ENCODE measurements around the gene SEZ6L. TPM values are rescaled to one million over a fixed set of nuclear protein-coding genes. Genes with fewer than 3 reads are reported as not detected.
"Not testable (repeated sequence)": the region's sequence is repeated elsewhere in the genome, so short reads cannot be mapped to it uniquely, and the experiment has no call there.

Gene SEZ6L
- total RNA-seq, 1 donor from 2014 or later, result not detected

DNA sequence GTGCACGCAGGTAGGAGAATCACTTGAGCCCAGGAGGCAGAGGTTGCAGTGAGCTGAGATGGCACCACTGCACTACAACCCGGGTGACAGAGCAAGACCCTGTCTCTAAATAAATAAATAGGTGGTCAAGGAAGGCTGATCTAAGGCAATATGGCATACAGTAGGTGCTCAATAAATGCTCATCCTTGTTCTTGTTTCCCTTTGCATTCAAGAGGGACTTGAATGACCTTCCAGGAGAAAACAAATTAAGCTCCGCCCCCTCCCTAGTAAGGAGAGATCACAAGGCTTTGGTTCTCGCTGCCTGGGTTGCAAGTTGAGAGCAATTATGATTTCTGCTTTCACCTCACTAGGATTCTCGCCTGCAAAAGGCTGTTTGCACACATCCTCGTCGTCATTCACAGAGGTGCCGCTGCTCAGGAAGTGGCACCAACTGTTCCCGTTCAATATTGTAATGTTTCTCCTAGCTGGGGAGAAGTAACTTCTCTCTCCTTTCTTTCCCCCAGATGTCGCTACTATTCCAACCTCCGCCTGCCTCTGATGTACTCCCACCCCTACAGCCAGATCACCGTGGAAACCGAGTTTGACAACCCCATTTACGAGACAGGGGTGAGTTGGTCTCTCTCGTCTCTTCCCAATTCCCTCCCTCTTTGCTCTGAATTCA lies 208.0 kb downstream of the SEZ6L start:
- no peak for DNase-seq (ENCODE audit: low read depth, low spot score)

DNA sequence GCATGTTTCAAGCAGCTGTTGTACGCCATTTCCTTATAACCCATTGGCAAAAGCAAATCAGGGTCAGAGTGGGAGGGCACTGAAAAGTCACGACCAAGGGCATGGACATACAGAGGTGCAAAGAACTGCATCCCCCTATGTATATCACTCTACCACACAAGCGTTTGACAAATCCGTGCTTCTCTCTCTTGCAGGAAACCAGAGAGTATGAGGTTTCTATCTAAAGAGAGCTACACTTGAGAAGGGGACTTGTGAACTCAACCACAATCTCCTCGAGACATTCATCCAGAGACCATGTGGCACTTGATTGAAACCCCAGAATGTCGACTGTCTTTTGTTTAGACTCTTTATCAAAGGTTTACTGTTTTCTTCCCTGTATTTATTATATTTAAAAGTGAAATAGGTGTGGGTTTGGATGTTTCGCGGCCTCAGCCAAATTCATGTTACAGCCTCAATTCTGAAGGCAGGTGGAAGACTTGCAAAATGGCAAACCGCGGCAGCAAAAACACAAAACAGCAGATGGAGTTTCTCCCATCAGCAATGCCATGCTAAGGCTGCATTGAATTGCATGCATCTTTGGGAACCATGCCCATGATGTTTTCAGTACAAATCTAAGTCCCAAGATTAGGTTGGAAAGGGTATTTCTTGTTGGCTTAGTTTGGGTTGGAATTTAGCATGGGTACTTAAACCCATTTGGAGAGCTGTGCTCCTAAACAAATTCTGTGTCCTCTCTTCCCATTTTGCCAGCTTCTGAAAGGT lies 211.0 kb downstream of the SEZ6L start:
- DNase-seq (ENCODE audit: low read depth, low spot score), result no peak

DNA sequence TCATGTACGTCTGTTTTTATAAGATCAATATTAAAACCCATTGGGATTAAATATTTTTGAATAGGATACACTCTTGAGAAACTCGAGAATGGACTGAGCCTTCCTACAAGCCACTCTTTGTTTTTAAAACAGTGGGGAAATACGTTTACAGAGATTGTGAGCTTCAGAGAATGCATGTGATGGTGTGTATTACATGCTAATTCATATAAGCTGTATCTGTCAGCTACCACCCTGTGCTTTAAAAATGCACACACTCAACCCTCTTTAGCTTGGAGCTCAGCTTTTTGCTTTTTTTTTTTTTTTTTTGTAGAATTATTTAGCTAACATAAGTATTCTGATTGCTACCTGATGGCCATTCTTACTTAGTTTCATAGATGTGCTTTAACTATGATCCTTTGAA lies 213.5 kb downstream of the SEZ6L start:
- DNase-seq (ENCODE audit: low read depth, low spot score), result no peak

DNA sequence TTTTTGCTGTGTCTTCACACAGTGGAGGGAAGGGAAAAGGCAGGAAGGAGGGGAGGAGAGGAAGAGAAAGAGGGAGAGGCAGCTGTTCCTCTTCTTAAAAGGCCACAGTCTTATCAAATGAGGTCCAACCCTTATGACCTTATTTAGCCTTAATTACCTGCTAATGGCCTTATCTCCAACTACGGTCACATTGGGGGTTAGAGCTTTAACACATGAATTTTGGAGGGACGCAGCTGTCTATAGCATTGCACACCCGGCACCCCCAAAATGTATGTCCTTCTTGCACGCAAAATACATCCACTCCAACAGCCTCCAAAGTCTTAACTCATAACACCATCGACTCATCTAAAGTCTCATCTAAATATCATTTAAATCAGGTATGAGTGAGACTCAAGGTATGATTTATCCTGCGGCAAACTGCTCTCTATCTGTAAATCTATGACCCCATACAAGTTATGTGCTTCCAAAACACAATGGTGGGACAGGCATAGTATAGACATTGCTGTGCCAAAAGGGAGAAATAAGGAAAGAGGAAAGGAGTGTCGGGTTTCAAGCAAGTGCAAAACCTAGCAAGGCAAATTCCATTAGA lies 214.8 kb downstream of the SEZ6L start:
- no peak for DNase-seq (ENCODE audit: low read depth, low spot score)

DNA sequence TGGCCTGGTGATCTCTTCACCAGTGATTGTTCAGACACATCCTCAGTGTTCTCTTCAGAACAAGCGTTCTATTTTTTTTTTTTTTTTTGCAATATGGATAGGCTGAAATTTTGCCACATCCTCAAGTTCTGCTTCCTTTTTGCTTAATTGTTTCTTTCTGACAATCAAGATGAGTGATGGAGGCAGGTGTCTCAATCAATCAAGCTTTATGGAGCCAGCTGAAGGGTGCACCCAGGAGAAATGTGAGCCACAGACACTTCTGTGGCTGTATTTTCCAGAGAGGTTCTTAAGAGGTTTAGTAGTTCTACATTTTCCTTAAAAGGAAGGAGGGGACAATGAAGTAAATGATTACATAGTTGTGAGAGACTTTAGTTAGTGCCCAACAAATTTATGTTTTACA lies 215.9 kb downstream of the SEZ6L start:
- no peak for DNase-seq (ENCODE audit: low read depth, low spot score)

DNA sequence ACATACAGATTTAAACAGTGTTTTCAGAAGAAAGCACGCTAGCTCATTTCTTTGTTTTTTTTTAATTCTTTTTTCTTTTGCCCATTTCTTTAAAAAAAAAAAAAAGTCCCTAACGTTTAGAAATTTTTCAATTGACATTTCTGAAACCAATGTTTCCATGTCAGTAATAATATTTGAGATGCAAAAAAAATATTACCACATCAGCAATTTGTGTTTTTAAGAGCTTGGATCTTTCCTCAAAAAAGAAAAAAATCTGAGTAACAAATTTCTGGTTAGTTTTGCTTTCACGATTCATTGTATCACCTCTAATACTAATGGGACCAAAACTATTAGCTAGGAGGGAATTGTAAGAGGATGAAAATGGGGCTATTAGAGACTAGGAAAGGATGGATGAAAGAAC lies 219.9 kb downstream of the SEZ6L start:
- no peak for DNase-seq (ENCODE audit: low read depth, low spot score)

DNA sequence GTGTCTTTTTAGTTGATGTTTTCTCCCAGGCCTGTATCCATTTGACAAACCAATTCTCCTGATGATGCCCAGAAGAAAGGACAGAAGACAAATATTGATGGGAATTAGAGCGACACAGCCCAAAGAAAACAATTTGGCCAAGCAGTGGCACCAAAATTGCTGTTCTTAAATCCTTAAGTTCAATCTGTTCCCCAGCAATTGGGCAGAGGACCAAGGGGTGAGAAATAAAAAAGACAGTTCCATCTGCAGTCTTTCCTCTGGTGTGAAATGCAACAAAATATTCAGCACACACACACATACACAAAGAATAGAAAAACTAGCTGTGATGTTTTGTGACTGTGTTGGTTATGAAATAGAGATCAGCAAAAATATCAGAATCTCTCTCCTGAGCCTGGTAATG lies 221.8 kb downstream of the SEZ6L start:
- DNase-seq (ENCODE audit: low read depth, low spot score), result no peak

DNA sequence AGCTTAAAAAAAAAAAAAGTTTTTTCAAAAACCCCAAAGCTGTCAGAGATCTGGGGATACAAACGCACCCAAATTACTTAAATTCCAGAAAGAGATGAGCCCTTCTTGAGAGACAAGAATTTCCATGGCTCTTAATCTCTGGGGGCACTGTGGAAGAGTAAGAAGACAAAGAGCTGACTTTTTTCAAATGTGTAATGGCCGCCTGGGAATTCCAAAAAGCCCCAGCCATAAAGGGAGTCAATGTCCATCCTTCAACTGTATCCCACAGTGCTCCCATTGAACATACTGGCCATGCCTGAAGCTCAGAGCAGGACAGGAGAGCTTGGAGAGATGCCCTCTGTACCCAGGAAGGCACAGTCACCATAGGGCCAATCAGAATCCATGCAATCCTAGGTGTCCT lies 222.4 kb downstream of the SEZ6L start:
- no peak for DNase-seq (ENCODE audit: low read depth, low spot score)

DNA sequence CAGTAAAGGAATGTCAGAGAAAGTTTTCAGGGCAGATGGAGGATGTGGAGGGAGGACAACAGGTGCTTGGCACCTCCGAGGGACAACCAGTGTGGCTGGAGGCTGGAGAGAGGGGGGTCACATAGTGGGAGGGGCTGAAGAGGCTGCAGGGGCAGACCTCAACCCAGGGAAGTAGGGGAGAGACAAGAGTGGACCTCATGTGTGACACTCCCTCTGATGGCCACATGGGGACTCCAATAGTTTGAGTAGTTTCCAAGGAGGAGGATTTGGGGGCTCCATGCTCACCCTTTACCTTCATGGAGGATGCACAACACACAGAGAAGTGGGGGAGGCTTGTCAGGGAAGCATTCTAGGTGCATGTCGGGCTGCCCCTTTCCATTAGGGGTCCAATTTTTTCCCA lies 224.7 kb downstream of the SEZ6L start:
- no peak for DNase-seq (ENCODE audit: low read depth, low spot score)

DNA sequence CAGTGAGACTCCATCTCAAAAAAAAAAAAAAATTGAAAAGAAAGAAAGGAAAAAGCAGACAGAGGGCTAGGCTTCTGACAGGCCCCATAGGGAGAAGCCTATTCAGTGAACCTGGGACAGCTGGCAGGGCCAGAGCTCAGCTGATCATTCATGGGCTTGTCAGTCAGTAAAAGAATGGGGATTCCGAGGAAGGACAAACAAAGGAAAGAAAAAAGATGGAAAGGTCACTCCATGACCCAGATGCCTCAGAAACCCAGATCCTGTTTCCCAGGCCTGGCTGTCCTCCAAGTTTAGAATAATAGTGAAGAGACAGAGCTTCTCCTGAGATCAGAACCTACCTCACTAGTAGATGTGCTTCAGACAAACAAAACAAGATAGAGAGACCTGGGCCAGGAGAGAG lies 225.5 kb downstream of the SEZ6L start:
- DNase-seq (ENCODE audit: low read depth, low spot score), result peak; percentile 15

DNA sequence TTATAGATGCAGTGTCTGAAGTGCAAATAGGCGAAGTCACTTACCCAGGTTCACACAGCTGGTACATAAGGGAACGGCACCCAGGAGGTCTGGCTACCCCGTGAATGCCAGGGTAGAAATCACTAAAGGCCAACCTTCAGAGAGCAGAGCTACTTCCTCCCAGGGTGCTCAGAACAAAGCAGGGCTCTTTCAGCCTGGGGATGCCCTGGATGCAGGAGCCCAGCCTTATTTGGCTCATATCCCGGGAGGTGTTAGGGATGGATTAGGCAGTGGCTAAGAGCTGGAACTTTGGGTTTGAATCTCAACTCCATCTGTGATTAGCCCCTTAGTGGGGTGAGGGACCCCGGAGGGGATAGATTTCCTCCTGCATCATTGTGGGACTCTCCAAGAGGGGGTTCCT lies 226.7 kb downstream of the SEZ6L start:
- DNase-seq (ENCODE audit: low read depth, low spot score), result no peak

DNA sequence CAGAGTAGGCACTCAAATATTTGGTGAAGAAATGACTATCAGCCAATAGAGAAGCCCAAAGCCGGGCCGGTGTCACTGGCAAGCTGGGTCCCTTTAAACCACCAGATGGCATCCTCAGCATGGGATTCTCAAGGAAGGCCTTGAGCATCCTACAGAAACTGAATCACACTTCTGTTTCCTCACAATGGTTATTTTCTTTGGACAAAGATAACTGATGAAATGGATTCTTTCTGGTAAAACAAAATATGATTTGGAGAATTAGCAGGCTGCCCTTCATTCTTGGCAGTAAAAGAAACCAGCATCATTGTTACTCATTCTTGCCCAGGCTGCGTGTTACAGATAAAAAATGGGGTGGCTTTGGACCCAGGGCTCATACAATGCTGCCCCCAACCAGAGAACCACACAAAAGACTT lies 229.5 kb downstream of the SEZ6L start:
- DNase-seq (ENCODE audit: low read depth, low spot score), result peak; percentile 40

DNA sequence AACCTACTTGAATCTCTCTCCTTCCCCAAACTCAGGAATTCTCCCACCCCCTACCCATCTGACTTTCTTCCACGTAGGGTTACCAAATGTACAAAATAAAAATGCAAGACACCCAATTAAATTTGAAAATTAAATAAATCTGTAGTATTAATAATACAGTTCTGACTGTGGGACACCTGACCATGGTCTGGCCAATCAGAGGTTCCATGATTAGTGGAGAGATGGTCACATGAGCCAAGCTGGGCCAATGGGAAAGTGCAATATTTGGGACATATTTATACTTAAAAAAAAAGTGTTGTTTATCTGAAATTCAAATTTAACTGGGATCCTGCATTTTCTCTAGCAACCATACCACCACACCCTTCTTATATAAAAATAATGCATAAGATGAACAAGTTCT lies 230.0 kb downstream of the SEZ6L start:
- no peak for DNase-seq (ENCODE audit: low read depth, low spot score)

DNA sequence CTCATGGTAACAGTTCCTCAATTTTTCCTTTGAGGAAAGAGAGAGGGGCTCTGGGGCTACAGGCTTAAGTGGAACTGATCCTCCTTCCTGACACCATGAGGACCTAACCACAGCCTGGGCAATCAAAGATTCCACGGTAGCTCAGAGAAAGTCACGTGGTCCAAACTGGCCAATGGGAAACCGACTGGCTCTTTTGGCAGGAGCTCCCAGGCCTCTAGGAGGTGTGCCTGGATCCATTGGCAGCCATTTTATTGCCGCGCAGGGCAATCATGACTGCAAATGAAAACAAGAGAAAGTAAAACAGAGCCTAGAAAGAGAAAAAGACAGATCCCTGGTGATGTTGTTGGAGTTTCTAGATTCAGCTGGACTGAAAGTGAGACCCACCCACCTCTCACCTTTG lies 232.5 kb downstream of the SEZ6L start:
- DNase-seq (ENCODE audit: low read depth, low spot score), result no peak

DNA sequence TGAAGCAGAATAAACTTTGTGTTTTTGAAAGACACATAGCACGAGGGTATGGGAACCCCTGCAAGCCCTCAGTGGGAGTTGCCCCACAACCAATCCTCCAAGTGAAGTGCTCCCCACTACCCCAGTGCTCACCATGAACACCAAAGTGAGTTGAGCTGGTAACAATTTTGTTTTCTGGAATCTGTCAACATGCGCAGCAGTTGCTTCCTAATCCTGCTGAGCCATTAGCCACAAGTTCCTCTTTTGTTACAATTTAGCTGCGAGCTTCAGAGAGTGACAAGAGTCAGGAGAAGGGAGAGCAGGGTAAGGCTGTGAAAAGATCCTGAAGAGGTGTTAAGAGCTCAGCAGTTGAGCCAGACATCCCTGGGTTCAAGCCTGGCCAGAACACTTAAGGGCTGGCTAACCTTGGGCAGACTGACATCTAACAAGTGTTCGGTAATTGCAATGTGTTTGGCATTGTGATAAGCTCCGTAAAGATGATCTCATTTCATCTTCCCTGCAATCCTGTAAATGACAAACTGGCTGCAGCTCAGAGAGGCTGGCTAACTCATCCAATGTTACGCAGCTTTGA lies 235.7 kb downstream of the SEZ6L start:
- DNase-seq (ENCODE audit: low read depth, low spot score), result no peak

DNA sequence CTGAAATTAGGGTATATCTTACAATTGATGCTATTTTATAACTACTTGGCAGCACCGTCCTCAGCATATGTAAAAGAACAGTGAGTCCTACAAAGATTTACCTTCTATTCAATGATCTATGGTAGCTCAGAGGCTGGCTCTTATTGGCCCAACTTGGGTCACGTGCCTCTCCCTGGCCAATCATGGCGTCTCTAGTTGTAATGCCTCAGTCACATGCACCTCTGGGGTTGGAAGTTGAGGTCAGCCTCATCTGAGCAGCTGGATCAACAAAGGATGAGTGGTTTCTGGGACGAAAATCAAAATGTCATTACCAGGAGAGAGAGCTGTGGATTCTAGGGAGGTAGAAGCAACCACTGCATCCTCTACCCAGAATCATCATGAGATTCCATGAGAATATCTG lies 236.9 kb downstream of the SEZ6L start:
- DNase-seq (ENCODE audit: low read depth, low spot score), result no peak

DNA sequence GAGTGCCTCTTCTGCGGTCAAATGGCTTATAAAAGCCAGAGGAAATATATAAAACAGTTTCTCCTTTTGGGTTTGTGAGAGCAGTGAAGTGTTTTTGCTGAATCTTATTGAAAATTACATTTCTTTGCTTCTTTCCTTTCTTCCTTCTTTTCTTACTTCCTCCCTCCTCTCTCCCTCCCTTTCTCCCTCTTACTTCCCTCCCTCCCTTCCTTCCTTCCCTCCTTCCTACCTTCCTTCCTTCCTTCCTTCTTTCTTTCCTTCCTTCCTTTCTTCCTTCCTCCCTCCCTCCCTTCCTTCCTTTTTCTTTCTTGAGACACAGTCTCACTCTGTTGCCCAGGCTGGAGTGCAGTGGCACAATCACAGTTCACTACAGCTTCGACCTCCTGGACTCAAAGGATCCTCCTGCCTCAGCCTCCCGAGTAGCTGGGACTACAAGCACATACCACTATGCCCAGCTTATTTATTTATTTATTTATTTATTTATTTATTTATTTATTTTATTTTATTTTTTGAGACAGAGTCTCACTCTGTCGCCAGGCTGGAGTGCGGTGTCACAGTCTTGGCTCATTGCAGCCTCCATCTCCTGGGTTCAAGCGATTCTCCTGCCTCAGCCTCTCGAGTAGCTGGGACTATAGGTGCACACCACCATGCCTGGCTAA lies 239.4 kb downstream of the SEZ6L start:
- not testable (repeated sequence) for DNase-seq (ENCODE audit: low read depth, low spot score)

DNA sequence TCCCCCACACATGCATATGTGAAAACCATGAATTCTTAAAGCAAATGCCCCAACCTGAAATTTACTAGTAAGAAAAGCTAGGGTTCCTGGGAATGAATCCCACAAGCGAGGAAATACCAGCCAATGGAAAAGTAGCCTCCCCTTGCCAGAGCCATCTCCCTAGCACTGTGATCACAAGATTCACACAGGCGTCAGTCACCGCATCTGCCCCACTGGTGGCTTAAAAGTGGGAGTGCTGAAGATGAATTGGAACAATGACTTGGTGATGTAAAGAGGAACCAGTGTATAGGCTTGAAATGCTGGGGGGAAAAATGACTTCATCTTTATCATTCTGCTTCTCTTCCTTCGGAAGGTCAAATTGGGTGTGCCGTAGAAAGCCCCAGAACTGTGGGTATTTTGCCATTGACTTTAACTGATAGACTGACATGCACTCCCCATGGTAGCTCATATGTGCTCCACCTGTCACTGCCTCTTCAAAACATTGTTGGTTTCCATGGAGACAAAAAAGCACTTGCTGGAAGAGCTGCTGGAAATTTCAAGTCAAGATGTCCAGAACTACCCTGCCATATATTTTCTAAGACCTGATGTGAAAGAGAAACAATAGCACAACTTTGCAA lies 240.6 kb downstream of the SEZ6L start:
- DNase-seq (ENCODE audit: low read depth, low spot score), result no peak

DNA sequence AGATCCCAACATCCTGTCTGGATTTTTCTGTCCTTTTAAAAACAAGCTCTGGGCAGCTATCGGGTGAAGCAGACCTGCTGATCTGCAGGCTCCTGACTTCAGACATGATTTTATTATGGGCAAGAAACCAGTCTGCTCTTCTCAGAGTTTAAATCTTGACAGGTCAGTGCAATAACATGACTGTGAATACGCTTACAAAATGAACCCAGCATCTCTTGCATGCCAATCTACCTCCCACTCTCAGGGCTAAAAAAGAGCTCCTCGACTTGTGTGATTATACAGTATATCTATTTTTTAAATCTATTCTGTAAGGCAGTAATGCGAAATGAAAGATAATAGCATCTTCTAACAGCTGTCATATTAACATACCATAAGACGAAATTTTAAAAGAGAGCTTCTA lies 241.1 kb downstream of the SEZ6L start:
- DNase-seq (ENCODE audit: low read depth, low spot score), result no peak

DNA sequence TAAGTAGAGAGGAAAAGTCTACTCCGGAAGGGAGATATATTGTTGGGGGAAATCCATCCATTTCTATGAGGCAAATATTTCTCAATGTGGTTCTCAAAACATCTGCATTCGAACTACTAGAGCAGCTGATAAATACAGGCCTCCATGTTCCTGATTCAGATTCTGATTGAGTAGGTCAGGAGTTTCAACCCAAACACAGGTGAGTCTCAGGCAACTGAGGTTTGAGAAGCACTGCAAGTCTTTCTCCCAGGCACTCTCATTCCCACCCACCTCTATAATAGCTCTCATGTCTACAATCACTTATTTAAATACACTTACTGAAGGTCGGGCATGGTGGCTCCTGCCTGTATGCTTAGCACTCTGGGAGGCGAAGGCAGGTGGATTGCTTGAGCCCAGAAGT lies 245.1 kb downstream of the SEZ6L start:
- no peak for DNase-seq (ENCODE audit: low read depth, low spot score)

DNA sequence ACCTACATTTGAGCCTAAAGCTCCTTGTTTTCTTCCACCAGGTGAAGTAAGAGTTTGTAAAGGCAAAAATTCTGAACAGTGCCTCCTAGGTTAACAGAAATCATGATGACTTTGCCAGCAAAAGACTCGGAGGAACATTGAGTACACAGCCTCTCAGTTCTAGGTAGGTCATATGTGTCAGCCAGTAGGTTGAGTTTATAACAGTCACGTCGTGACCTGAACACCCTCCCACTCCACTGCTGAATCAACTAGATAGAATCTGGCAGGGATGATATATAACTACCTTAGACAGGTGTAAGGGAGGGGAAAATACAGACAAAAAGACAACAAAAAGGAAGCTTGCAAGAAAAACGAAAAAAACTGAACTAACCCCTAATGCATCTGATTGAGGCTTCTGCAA lies 247.0 kb downstream of the SEZ6L start:
- no peak for DNase-seq (ENCODE audit: low read depth, low spot score)
